Glutamatergic neuron (in vitro differentiated cells): Measurements from ENCODE around the gene ARFIP1. TPM values are rescaled to one million over a fixed set of nuclear protein-coding genes. Genes with fewer than 3 reads are reported as not detected.
"Not testable (repeated sequence)": the region's sequence is repeated elsewhere in the genome, so short reads cannot be mapped to it uniquely, and the experiment has no call there.

Experiments used
- DNase-seq: peaks from one replicate; pipeline ENCODE4 v3.0.0; 2022
- H3K27ac Mint-ChIP-seq: one replicate; pipeline ENCODE4 v1.8.0; 2020; ENCODE audit warnings: mild to moderate bottlenecking, mixed read lengths, inconsistent platforms; ENCODE audit not compliant: unreplicated experiment
- H3K27me3 Mint-ChIP-seq: one replicate; pipeline ENCODE4 v1.8.0; 2020; ENCODE audit warnings: mild to moderate bottlenecking, moderate library complexity, mixed read lengths, inconsistent platforms; ENCODE audit not compliant: unreplicated experiment
- H3K36me3 Mint-ChIP-seq: one replicate; pipeline ENCODE4 v1.8.0; 2020; ENCODE audit warnings: mild to moderate bottlenecking, mixed read lengths, inconsistent platforms; ENCODE audit not compliant: unreplicated experiment
- H3K4me1 Mint-ChIP-seq: one replicate; pipeline ENCODE4 v1.8.0; 2020; ENCODE audit warnings: mild to moderate bottlenecking, low read depth, mixed read lengths, inconsistent platforms; ENCODE audit not compliant: unreplicated experiment
- H3K4me3 Mint-ChIP-seq: one replicate; pipeline ENCODE4 v1.8.0; 2020; ENCODE audit warnings: mild to moderate bottlenecking, mixed read lengths, inconsistent platforms; ENCODE audit not compliant: unreplicated experiment
- H3K9me3 Mint-ChIP-seq: one replicate; pipeline ENCODE4 v1.8.0; 2020; ENCODE audit warnings: mild to moderate bottlenecking, moderate library complexity, mixed read lengths, inconsistent platforms; ENCODE audit not compliant: unreplicated experiment
- total RNA-seq: library from RNA; stranded (reverse); fragmentation: NEBNext Ultra II Directional; extraction: Animal tissue kit (Norgen Biotek cat#: 25700); gene quantifications from one replicate; pipeline ENCODE4 v1.2.1, GENCODE V29; 2021; ENCODE audit not compliant: unreplicated experiment
- TF ChIP-seq, protein P1 (sequence below): fragments of 200-600 bp; sonication (generic); IDR thresholded peaks from one replicate; pipeline ENCODE4 v1.5.0; 2021; ENCODE audit not compliant: partially characterized antibody, unreplicated experiment

Gene ARFIP1
- total RNA-seq, 1 donor from 2014 or later, result 22.2 TPM

DNA sequence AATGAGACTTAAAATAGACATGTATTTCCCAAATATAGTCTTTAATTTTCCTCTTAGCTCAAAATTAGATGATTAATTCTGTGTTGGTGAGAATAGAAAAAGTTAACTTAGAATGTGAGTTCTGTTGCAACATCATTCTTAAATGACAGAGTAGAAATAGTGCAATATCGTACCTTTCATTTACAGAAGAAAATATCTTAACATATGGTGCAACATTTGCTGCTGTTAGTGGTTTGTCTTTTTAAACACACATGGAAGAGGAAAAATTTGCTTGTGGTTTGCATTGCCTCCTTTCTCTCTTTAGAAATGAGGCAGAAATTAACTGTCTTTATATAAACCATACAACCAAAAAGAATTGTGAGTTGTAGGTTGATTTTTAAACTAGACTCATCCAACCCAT, 117.1 kb downstream of the ARFIP1 start:
- Mint-ChIP-seq H3K27me3 (no peaks in the 10 kb centered on the region), H3K4me3 (no peak overlapping the region), H3K27ac (no peak overlapping the region), H3K9me3 (peaks cover 2% of the 10 kb centered on the region), H3K36me3 (no peaks in the 10 kb centered on the region), H3K4me1 (peaks cover 3% of the 10 kb centered on the region)
- DNase-seq, result no peak
- TF ChIP-seq, protein P1, sequence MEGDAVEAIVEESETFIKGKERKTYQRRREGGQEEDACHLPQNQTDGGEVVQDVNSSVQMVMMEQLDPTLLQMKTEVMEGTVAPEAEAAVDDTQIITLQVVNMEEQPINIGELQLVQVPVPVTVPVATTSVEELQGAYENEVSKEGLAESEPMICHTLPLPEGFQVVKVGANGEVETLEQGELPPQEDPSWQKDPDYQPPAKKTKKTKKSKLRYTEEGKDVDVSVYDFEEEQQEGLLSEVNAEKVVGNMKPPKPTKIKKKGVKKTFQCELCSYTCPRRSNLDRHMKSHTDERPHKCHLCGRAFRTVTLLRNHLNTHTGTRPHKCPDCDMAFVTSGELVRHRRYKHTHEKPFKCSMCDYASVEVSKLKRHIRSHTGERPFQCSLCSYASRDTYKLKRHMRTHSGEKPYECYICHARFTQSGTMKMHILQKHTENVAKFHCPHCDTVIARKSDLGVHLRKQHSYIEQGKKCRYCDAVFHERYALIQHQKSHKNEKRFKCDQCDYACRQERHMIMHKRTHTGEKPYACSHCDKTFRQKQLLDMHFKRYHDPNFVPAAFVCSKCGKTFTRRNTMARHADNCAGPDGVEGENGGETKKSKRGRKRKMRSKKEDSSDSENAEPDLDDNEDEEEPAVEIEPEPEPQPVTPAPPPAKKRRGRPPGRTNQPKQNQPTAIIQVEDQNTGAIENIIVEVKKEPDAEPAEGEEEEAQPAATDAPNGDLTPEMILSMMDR, result no peak

GRCh38 chr4:152898133-152898532, 118.4 kb downstream of the ARFIP1 start:
- not testable (repeated sequence) for H3K36me3 Mint-ChIP-seq, H3K27me3 Mint-ChIP-seq, DNase-seq, H3K4me3 Mint-ChIP-seq, H3K27ac Mint-ChIP-seq, H3K4me1 Mint-ChIP-seq, H3K9me3 Mint-ChIP-seq

GRCh38 chr4:152898606-152899005, 118.9 kb downstream of the ARFIP1 start:
- no peaks in the 10 kb centered on the region for H3K9me3 Mint-ChIP-seq
- H3K4me1 Mint-ChIP-seq, result peaks cover 3% of the 10 kb centered on the region
- H3K36me3 Mint-ChIP-seq, result no peaks in the 10 kb centered on the region
- H3K4me3 Mint-ChIP-seq, result no peak overlapping the region
- no peak for DNase-seq
- H3K27me3 Mint-ChIP-seq, result no peaks in the 10 kb centered on the region
- no peak overlapping the region for H3K27ac Mint-ChIP-seq
- TF ChIP-seq, protein P1, result no peak

GRCh38 chr4:152900395-152900794, 120.6 kb downstream of the ARFIP1 start:
- TF ChIP-seq, protein P1, result no peak
- no peak for DNase-seq
- no peaks in the 10 kb centered on the region for H3K9me3 Mint-ChIP-seq
- H3K4me1 Mint-ChIP-seq, result peaks cover 3% of the 10 kb centered on the region
- no peak overlapping the region for H3K27ac Mint-ChIP-seq
- H3K36me3 Mint-ChIP-seq, result no peaks in the 10 kb centered on the region
- no peaks in the 10 kb centered on the region for H3K27me3 Mint-ChIP-seq
- no peak overlapping the region for H3K4me3 Mint-ChIP-seq

GRCh38 chr4:152901205-152901604, 121.5 kb downstream of the ARFIP1 start:
- Mint-ChIP-seq H3K4me1 (no peaks in the 10 kb centered on the region), H3K9me3 (no peaks in the 10 kb centered on the region), H3K36me3 (no peaks in the 10 kb centered on the region), H3K27me3 (no peaks in the 10 kb centered on the region), H3K27ac (no peak overlapping the region), H3K4me3 (no peak overlapping the region)
- no peak for DNase-seq
- TF ChIP-seq, protein P1, result no peak

GRCh38 chr4:152903658-152904057, 123.9 kb downstream of the ARFIP1 start:
- H3K36me3 Mint-ChIP-seq, result peaks cover 2% of the 10 kb centered on the region
- no peak overlapping the region for H3K4me3 Mint-ChIP-seq
- no peaks in the 10 kb centered on the region for H3K9me3 Mint-ChIP-seq
- H3K4me1 Mint-ChIP-seq, result no peaks in the 10 kb centered on the region
- H3K27me3 Mint-ChIP-seq, result peaks cover under 1% of the 10 kb centered on the region
- H3K27ac Mint-ChIP-seq, result no peak overlapping the region
- DNase-seq, result no peak
- TF ChIP-seq, protein P1, result no peak
